ENCODE measurements around the gene MRPS18A. TPM values are rescaled to one million over a fixed set of nuclear protein-coding genes. Genes with fewer than 3 reads are reported as not detected.

MRPS18A gene
- 41.6 and 45.0 TPM in 2 replicates for total RNA-seq

DNA sequence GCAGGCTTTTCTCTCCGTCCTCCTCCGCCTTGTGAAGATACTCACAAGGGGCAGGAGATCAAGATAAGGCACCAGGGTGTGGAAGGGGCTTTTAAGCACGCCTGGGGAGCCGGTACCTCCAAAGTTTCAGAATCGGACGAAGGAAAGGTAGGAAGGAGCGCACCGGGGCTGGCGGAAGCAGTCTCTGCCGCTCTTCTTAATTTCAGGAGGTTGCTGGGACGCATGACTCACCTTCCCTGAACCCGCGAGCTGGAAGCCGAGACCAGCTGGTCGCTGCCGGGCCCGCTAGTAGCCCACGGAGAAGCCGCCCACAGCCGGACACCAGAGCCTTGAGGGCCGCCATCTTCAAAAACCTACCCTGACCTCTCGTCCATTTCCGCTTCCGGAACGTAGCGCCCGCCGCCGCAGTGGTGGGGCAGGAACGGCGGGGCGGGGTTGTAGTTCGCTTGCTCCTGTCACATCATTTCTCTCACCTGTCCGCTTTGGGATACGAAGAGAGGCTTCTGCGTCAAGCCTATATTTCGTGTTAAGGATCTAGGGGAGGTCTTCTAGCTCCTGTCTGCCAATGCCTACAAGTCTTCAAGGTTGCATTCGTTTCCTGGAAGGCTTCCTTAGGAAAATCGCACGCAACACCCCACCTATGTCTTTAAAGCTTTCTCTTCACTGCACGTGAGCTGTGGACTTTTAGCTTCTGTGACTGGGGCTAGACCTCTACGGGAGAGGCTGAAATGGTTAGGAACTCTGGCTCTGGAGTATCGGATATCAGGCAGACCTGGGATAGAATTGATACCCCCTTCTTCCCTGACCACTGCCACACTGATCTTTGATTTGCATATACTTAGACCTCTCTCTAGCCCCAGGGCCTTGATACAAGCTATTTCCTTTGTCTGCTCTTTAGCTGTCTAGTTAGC, at the start of gene MRPS18A:
TSS of gene MRPS18A (minus strand) at position 355 of the 911 bp plus-strand sequence. CDS start at position 343, 12 bp downstream.
- intact Hi-C loops (cut with micrococcal nuclease): loop anchor here (1.0 kb wide), 5 partner anchors 20 to 700 kb away; partner anchors contain the start of genes CDC5L and VEGFA

GRCh38 chr6:43736844-43737243, 49.3 kb upstream of the MRPS18A start:
- intact Hi-C loops (cut with micrococcal nuclease): no loop called here

DNA sequence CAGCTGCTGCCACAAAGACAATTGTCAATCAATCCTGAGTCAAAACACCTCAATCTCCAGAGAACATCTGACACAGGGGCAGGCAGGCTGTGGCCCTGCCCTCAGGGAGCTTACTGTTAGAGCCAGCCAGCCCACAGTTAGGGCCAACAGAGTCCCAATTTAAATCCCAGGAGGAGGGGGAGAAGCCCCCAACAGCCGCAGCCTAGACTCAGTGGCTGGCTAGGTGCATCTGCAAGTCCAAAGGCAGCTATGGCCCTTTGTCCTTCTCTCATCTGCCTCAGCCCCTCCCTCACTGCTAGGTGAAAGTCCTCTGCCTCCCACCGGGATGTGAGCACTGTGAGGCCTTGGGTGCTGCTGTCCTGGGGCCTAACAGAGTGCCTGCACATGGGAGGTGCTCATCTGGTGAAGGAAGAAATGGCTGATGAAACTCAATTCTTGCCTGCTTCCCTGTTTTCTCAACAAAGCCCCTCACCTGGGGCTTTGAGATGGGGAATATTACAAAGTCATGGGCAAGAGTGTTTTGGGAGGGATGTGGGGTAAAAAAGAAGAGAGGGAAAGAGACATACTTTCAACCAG, 48.7 kb upstream of the MRPS18A start:
- intact Hi-C loops (cut with micrococcal nuclease): no loop called here

- intact Hi-C loops (cut with micrococcal nuclease): no loop called here
Observed at GRCh38 chr6:43735642-43736199, 48.1 kb upstream of the MRPS18A start.

DNA sequence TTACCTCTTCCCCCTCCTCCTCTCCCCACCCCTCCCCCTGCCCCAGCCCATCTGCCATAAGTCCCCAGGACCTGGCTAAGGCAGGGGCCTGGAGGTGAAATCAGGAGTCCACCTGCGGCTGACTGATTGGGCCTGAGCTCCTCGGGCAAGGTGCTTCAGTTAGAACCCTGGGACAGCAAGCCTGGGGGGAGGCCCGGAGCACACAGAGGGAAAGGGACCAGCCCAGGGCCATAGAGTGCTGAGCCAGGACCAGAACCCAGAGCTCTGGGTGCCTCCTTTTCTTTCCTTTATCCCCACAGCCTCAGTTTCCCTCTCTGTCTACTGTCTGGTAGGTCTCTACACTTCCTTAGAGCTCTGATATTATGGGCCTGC, 46.7 kb upstream of the MRPS18A start:
- intact Hi-C loops (cut with micrococcal nuclease): no loop called here

- intact Hi-C loops (cut with micrococcal nuclease): no loop called here
Observed at GRCh38 chr6:43733471-43734293, 46.1 kb upstream of the MRPS18A start.

DNA sequence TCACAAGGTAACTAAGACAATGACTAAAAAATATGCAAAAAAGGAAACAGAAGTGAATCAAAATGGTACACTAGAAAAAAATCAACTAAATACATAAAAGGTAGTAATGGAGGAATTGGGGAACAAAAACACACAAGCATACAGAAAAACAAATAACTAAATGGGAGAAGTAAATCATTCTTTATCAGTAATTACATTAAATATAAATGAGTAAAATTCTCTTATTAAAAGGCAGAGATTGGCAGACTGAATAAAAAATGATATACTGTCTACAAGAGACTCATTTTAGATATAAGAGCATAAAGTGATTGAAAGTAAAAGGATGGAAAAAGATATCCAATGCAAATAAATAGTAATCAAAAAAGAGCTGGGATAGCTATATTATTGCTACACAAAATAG, 43.0 kb upstream of the MRPS18A start:
- intact Hi-C loops (cut with micrococcal nuclease): no loop called here

DNA sequence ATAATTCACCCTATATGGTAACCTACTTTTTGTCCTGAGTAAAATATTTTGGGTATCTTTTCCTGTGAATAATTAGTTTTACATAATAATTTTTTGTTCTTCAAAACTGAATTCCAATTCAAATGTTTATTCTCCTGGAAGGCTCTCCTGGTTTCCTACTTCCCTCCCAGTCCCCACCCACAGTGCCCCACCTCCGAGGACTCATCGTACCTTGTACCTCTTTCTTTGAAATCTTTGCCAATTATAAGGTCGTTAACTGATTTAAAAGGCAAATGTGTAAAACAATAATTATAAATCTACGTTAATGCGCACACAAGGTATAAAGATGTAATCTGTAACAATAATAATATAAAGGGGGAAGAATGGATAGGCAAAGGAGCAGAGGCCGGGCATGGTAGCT, 41.9 kb upstream of the MRPS18A start:
- intact Hi-C loops (cut with micrococcal nuclease): no loop called here

- intact Hi-C loops (cut with micrococcal nuclease): no loop called here
Observed at GRCh38 chr6:43728586-43728985, 41.0 kb upstream of the MRPS18A start.

DNA sequence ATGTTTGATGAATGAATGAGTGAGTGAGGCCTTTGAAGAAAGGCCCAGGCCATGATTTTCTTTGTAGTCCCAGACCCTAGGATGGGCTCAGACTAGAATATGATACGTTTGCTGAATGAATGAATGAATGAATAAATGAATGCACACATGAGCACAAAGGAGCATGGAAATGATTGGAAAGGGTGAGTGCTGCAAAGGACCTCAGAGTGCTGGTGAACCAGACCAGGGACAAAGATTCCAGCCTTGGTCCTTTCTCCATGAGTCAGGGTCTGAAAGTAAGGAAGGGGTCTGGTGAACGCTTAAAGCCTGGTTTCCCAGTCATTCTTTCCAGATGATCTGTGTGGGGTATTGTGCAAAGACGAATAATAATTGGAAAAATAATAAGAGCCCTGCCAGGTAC, 40.0 kb upstream of the MRPS18A start:
- intact Hi-C loops (cut with micrococcal nuclease): loop anchor here (1.0 kb wide), 1 partner anchor 23 kb away; no protein-coding TSS in a partner anchor

GRCh38 chr6:43725643-43726580, 38.3 kb upstream of the MRPS18A start:
- intact Hi-C loops (cut with micrococcal nuclease): loop anchor here (2.0 kb wide), 1 partner anchor 59 kb away; no protein-coding TSS in a partner anchor

GRCh38 chr6:43724914-43725642, 37.5 kb upstream of the MRPS18A start:
- intact Hi-C loops (cut with micrococcal nuclease): loop anchor here (1.0 to 2.0 kb wide), 3 partner anchors 58 to 354 kb away; no protein-coding TSS in a partner anchor

GRCh38 chr6:43724354-43724753, 36.8 kb upstream of the MRPS18A start:
- intact Hi-C loops (cut with micrococcal nuclease): loop anchor here (1.0 to 2.0 kb wide), 3 partner anchors 58 to 355 kb away; no protein-coding TSS in a partner anchor

DNA sequence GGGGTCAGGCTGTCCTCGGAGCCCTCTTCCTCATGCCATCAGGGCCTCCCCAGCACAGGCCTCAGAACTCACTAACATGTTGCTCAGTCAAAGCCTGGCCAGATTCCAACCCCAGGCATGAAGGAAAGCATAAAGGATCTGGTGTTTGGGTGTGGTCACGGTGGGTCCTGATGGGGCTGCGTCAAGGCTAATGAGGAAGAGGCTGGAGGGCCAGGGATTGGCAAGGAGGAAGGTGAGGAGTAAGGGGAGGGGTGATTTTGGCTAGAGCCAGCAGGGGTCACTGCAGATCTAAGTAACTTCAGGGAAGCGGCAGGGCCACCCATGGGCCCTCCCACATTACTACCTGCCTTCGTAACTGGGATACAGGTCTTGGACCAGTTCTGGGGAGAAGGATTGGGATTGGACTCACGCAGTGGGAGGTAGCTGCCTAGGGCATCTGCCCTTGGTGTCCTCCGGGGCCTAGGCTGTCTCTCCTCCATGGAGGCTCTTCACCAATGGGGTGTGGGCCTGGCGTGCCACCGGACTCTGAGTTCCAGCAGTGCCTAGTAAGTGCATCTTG, 36.2 kb upstream of the MRPS18A start:
- intact Hi-C loops (cut with micrococcal nuclease): loop anchor here (1.0 to 2.0 kb wide), 4 partner anchors 45 to 355 kb away; no protein-coding TSS in a partner anchor

DNA sequence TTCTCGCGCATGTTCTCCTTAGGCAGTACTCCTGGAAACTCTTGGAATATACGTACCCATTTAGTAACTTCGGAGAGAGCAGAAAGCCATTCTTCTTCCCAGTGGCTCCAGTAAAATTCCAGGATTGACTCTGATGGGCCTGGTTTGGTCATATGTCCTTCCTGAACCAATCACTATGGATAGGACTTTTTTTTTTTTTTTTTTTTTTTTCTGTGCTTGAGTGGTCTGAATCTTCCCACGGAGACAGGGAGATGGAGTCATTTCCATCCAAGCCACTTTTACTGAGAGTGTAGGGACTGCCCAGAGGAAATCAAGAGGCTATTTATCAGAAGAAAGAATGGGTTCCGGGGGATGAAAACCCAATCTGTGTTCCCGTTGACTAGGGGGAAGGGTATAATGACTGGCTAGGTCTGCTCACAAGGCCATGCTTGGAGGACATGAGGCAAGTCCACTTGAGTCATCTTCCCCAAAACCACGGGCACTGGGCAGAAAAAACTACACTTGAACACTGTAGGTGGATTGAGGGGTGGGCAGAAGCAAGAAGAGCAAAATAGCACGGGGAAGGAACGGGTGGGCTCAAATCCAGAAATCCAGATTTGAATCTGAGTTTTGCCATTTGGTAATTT, 35.4 kb upstream of the MRPS18A start:
- intact Hi-C loops (cut with micrococcal nuclease): loop anchor here (1.0 kb wide), 1 partner anchor 46 kb away; no protein-coding TSS in a partner anchor

DNA sequence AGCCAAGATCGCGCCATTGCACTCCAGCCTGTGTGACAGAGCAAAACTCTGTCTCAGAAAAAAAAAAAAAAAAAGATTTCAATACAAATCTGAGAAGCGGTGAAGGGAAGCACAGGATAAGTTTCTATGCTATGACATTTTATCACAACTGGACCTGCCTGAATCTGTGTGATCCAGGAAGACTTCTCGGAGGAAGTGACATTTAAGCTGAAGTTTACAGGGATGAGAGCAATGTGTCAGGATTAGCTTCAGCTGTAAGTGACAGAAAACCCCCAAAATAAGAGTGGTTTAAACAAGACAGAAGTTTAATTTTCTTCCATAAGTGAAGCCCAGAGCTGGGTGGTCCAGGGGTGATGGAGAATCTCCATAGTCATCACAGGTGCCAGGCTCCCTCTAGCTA, 33.4 kb upstream of the MRPS18A start:
- intact Hi-C loops (cut with micrococcal nuclease): no loop called here

- intact Hi-C loops (cut with micrococcal nuclease): no loop called here
Observed at GRCh38 chr6:43719511-43719910, 31.9 kb upstream of the MRPS18A start.

DNA sequence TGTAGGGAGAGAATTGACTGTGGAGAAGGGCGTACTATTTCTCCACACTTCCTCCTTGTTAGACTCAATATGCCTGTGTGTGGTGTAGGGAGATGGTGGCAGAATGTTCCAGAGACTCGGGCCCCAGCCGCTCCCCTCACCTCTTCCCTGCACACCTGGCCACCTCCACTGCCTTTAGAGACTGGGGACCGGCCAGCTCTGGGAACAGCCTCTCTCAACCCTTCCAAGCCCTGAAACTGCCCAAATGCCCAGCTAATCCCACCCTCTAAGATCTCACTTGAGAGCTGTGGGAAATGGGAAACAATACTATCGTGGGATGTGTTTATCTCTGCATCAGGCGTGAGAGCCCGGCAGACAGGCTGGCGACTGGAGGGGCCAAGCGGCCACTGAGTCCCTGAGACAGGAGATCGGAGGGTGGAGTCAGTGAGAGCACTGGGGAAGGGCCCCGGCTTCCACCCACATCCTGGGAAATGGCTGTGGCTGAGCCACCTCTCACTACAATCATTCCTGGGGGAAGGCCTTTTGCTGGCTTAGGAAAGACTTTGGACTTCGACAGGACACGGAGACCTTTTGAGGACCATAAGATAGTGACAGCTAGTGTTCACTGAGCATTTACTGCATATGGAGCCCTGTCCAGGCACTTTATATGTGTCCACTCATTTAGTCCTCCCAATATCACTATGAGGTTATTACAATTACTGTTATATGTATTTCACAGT, 31.0 kb upstream of the MRPS18A start:
- intact Hi-C loops (cut with micrococcal nuclease): no loop called here

All from T-helper 1 cell treated with Interleukin-12 subunit alpha and Interleukin-12 subunit beta and Interleukin-4 antibody, amounts not matched to agents 30 ng/mL and 1 ng/mL, for 36 hours (primary cell).